MG63 (cell line): ENCODE measurements around the gene TLE1. TPM values are rescaled to one million over a fixed set of nuclear protein-coding genes. Genes with fewer than 3 reads are reported as not detected.
A peak's percentile ranks its signal among the peaks of the same experiment; 100 is the strongest.
"Not testable (repeated sequence)": the region's sequence is repeated elsewhere in the genome, so short reads cannot be mapped to it uniquely, and the experiment has no call there.

Experiments
- DNase-seq: peaks from one replicate; pipeline ENCODE4 v3.0.0-alpha.2; 2020
- H3K27me3 ChIP-seq: fragments of 250-450 bp; sonication (Bioruptor Pico); 2 replicates; pipeline ENCODE4 v1.5.1; 2020; ENCODE audit warnings: mild to moderate bottlenecking, moderate library complexity
- H3K36me3 ChIP-seq: fragments of 250-450 bp; sonication (Bioruptor Pico); 2 replicates; pipeline ENCODE4 v1.5.1; 2020; ENCODE audit warnings: mild to moderate bottlenecking, moderate library complexity
- H3K4me3 ChIP-seq: fragments of 250-450 bp; sonication (Bioruptor Pico); 2 replicates; pipeline ENCODE4 v1.5.1; 2020; ENCODE audit warnings: mild to moderate bottlenecking, moderate library complexity
- H3K9me3 ChIP-seq: fragments of 250-450 bp; sonication (Bioruptor Pico); 2 replicates; pipeline ENCODE4 v1.5.1; 2020; ENCODE audit warnings: mild to moderate bottlenecking, moderate library complexity
- total RNA-seq: library from RNA; depleted of rRNA; stranded (reverse); fragments of >200 nt; shearing (Covaris generic); gene quantifications from 2 replicates; pipeline ENCODE4 v1.2.3, GENCODE V29; 2014; ENCODE audit warnings: low replicate concordance

Gene TLE1
- total RNA-seq, 1 experiment from 2014 or later: 6.1 TPM

DNA sequence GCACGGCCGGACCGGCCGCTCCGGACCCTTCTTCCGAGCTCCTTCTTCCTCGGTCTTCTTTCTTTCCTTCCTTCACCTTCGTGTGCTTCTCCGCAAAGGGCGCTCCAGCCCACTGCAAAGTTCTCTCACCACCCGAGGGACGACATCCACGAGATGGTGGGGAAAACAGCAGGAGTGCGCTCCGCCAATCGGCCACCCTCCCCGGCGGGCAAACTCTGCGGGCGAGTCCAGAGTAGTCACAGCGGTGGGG is 329 bp downstream of the TLE1 start:
- not testable (repeated sequence) for H3K27me3 ChIP-seq, DNase-seq, H3K9me3 ChIP-seq, H3K36me3 ChIP-seq
- H3K4me3 ChIP-seq: peak overlapping the region; percentile 60

DNA sequence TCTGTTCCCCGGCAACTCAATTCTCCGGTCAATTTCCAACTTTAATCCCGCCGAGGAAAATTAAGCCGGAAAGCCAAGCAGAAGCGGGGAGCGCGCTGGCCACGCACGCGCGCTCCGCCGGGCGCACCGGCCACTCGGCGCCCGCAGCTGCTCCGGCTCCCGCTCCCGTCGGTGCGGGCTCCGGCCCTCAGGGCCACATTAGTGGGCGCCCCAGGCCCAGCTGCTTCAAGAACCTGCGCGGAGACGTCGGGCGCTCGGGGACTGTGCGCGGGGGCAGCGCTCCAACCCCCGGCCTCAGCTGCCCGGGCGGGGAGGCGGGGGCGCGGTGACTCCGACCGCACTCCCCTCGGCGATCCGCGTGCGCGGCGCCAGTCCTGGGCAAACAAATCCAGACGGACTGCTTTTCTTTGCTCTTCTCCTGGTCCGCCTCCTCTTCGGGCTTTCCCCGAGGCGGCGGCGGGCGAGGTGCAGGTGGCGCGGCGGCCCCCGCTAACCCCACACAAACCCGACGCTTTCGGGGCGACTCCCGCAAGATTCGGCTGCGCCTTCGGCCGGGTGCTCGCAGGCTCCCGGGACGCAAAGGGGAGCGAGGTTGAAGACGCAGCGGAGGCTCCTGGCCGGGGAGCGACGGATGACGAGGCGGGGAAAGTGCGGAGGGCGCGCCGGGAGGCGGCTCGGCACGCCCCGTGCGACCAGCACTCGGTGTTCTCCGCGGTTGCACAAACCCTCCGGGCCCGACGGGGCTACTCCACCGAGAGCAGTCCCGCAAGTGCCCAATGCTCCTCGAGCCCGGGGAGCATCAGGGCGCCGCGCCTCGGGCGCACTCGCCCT is 870 bp downstream of the TLE1 start:
- H3K4me3 ChIP-seq: peak overlapping the region; percentile 60
- not testable (repeated sequence) for H3K9me3 ChIP-seq, H3K27me3 ChIP-seq, H3K36me3 ChIP-seq
- peak; percentile 47 for DNase-seq

DNA sequence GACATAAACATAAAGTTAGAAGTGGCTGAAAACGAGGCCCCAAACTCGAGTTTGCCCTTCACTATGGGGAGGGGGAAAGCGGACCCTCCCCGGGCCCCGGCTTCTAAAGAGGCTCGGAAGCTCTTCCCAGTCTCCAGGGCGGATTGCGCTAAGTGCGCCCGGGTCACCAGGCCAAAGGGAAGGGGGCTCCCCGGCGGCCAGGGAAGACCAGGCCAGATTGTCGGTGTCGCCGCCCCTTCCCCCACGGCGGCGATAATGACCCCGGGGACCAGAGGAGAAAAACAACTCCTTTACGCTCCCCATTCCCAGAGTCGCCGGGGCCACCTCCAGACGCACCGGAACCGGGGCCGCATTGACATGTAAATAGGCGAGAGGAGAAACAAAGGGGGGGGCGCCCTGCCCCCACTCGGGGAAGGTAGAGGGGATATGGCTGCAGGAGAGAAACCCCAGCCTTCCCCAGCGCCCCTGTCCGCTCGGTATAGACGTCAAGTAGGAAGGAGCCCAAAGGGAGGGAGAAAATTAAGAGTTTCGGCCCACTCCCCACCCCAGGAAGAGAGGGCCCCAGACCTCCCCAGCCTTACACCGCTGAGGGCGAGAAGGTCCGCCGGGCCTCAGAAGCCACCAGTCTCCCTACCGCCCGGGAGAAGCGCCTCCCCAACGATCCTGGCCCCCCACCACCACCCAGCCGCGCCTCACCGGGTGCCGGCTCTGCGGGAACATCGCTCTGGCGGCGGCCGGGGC is 1.7 kb downstream of the TLE1 start:
- no peaks in the 10 kb centered on the region for H3K27me3 ChIP-seq
- H3K9me3 ChIP-seq: no peaks in the 10 kb centered on the region
- H3K36me3 ChIP-seq: no peaks in the 10 kb centered on the region; the same call in 1 of the 2 replicates
- peak overlapping the region; percentile 60 for H3K4me3 ChIP-seq
- peak; percentile 9 for DNase-seq

DNA sequence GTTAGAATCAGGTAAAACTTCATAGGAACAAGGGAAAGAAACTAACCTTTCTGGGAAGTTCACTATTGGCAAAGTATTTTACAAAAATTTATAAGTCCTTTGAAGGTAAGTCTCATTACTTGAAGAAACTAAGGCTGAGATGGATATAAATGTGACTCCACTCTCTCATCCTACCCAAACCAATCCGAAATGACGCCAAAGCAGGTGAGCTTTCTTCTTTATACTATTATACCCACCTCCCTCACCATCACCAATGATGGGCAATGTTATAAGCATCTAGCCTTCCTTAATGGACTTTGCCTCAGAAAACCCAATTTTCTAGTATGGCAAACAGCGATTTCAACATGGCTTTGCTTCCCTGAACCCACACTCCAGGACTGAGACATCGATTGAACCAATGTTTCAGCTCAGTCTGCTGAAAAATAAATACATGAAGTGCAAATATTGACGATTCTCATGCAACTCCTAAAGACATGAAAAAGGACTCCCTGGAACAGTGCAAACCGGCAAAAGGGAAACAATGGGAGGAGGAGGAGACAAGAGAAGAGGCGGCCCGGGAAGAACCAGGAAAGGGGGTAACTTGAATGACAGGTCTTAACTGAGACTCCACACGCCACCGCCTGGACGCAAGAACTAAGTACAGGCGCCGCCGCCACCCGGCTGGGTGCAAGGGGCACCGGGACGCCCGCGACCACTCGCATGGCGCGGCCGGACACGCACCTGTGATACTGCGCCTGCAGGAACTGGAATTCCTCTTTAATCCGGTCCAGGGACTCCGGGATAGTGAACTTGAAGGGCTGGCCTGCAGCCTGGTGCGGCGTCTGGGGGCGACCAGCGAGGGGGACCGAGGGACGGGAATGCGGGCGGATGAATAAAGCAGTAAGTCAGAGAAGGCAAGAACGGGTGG is 2.5 kb downstream of the TLE1 start:
- Histone ChIP-seq H3K36me3 (no peaks in the 10 kb centered on the region; the same call in 1 of the 2 replicates), H3K4me3 (peak overlapping the region; percentile 60), H3K27me3 (no peaks in the 10 kb centered on the region), H3K9me3 (no peaks in the 10 kb centered on the region)
- peak; percentile 70 for DNase-seq

DNA sequence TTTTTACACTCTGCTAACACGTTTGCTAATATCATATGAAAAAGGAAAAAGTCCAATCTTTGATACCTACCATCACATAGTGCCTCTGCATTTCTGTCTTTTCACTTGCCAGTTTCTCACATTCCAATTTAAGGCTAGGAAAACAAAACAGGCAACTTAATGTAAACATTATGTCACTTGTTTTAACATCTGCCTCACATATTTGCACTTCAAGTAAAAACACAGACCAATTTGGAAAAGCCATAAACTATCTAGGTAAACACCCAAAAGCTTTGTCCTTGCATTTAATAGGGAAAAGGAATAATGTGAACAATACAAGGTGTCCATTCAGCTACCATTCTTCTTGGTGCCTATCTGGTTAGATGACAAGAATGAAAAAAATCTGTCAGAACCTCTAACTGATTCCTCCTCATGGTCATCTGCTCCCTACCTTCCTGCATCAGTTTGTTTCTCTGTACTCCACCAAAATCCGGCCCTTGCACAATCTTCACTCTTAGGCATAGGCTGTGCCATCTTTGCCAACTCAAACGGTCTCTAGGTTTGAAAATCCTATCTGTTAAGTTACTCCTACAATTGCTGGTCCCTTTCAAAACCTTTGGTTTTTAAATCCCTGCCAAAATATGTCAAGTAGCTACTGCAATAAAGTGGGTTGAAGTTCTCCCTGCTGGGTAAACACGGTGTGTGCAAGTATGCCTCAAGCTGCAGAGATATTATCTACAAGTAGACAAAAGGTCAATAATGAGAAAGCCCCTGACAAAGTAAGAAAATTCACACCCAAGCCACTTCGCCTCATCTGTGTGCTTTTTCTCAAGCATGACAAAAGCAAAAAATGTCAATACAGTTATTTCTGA is 3.4 kb downstream of the TLE1 start:
- H3K4me3 ChIP-seq: no peak overlapping the region

DNA sequence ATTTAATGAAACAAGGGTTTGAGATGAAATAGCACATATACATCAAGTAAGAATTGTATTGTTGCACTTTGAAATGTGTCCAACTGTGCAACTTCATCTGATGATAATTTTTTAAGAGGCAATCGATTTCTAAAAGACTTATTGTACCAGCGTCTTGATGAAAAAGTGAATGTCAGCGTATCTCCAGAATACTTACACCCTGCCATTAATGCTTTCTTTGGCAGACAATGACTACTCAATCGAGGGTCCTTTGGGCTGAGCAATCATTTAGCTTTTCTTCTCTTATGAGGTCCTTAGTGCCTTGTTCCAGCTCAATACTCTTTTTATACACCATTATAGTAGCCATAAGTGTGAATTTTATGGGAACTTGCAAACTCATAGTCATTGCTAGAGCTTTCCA is 4.7 kb downstream of the TLE1 start:
- no peaks in the 10 kb centered on the region for H3K9me3 ChIP-seq
- DNase-seq: no peak
- H3K4me3 ChIP-seq: no peak overlapping the region
- H3K27me3 ChIP-seq: no peaks in the 10 kb centered on the region
- no peaks in the 10 kb centered on the region; the same call in 1 of the 2 replicates for H3K36me3 ChIP-seq

More for the DNA sequence above, 3.4 kb downstream of the TLE1 start:
- DNase-seq: no peak
- no peaks in the 10 kb centered on the region for H3K27me3 ChIP-seq
- H3K36me3 ChIP-seq: no peaks in the 10 kb centered on the region; the same call in 1 of the 2 replicates
- H3K9me3 ChIP-seq: no peaks in the 10 kb centered on the region

DNA sequence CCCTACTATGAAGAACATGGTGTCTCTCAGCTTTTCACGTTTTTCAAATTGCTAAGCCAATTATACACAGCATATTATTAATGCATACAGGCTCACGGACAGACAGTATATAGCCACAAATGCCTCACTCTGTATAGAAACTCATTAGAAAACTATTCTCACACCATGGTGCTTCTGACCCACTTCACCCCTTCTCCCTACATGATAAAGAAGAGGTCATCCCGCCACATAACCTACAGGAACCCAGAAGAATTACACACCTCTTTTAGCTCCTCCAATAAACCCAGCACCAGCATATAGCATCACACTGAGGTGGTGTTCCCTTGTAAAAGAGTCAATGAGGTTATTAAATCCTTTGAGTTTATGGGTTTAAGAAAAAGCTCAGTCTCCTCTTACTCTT is 5.6 kb downstream of the TLE1 start:
- no peak for DNase-seq
- no peaks in the 10 kb centered on the region for H3K27me3 ChIP-seq
- H3K36me3 ChIP-seq: no peaks in the 10 kb centered on the region; the same call in 1 of the 2 replicates
- no peaks in the 10 kb centered on the region for H3K9me3 ChIP-seq
- H3K4me3 ChIP-seq: no peak overlapping the region

DNA sequence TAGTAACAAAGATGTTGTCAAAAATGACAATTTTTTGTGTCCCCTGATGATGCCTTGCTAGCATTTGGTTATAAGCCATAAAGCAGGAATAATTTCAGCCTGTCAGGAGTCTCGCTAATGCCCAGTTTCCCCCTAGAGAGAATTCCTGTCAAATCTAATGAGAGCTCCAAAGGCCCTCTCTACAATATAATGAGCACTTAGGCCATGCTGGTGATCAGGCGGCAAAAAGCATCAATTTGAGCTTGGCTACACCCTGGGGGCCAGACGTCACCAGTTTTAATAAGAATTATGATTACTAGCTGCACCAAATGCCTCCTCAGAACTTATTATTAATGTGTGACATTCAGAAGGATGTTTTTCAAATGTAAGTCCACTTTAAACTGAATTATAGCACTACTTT is 6.1 kb downstream of the TLE1 start:
- no peaks in the 10 kb centered on the region for H3K27me3 ChIP-seq
- no peak overlapping the region for H3K4me3 ChIP-seq
- H3K9me3 ChIP-seq: no peaks in the 10 kb centered on the region
- no peak for DNase-seq
- H3K36me3 ChIP-seq: no peaks in the 10 kb centered on the region; the same call in 1 of the 2 replicates

DNA sequence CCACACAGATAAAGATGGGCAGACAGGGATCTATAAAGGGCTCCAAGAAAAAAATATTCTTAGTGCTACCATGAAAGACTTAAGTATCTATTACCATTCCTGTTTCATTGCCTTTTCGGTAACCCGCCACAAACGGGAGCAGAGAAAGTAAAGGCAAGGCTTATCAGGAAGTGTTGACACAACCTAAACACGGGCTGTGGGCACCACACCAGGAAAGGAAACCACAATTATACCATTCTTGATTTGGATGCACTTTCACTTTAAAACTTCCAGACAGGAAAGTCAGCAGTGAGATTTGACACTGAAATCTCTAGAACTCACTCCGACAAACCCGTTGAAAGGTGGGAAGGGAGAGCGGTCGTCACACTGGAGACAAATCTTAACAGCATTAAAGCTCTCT is 6.5 kb downstream of the TLE1 start:
- Histone ChIP-seq H3K9me3 (no peaks in the 10 kb centered on the region), H3K36me3 (no peaks in the 10 kb centered on the region; the same call in 1 of the 2 replicates), H3K4me3 (no peak overlapping the region), H3K27me3 (no peaks in the 10 kb centered on the region)
- no peak for DNase-seq

DNA sequence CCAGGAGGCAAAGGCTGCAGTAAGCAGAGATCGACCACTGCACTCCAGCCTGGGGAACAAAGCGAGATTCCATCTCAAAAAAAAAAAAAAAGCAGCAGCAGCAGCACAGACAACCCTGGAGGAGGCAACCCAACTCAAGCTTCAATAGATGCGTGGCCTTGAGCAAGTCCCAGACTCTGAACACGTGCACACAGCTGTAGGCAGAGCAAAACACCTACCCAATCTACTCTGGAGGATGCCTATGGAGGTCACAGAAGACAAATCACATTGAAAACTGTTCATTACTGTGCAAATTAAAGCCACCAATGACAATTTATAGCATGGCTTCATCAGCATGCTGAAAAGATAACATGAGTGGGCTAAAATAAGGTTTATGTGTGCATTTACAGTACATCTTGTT is 7.2 kb downstream of the TLE1 start:
- Histone ChIP-seq H3K9me3 (no peaks in the 10 kb centered on the region), H3K27me3 (no peaks in the 10 kb centered on the region), H3K4me3 (no peak overlapping the region), H3K36me3 (no peaks in the 10 kb centered on the region; the same call in 1 of the 2 replicates)
- DNase-seq: no peak

DNA sequence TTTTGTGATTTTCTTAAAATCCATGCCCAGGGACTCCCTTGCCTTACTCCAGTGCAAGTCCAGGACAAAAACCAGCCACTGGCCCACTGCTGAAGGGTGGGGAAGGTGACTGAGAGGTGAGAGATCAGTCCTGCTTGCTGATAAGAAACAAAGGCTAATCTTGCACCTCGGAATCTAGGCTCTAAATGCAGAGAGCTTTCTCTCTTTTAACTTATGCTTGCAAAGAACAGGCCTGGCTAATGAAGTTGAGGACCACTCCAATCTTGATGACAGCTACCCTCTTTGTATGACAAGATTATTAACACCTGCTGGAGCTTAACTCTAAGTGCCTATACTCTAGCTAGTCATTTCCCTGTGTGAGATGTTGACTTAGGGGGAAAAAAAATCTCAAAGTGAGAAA is 8.8 kb downstream of the TLE1 start:
- no peak for DNase-seq
- Histone ChIP-seq H3K36me3 (no peaks in the 10 kb centered on the region; the same call in 1 of the 2 replicates), H3K9me3 (no peaks in the 10 kb centered on the region), H3K27me3 (no peaks in the 10 kb centered on the region), H3K4me3 (no peak overlapping the region)

DNA sequence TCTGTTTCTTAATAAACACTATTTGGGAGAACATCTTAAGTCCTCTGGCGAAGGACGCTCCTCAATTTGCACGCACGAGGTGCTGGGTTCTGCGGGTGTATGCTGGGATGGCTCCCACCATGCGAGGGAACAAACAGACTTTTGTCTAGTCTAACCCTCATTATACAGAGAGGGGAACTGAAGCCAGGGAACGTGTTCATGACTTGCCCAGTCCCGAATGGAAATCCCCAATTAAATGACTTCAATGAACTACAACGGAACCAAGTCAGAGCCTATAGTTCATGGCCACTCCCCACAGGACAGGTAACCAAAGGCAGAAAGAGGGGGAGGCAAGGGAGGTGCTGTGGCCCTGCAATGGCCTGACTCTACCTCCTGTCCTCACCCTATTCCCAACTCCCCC is 9.3 kb downstream of the TLE1 start:
- DNase-seq: no peak
- Histone ChIP-seq H3K4me3 (no peak overlapping the region), H3K27me3 (no peaks in the 10 kb centered on the region), H3K9me3 (no peaks in the 10 kb centered on the region), H3K36me3 (no peaks in the 10 kb centered on the region; the same call in 1 of the 2 replicates)

DNA sequence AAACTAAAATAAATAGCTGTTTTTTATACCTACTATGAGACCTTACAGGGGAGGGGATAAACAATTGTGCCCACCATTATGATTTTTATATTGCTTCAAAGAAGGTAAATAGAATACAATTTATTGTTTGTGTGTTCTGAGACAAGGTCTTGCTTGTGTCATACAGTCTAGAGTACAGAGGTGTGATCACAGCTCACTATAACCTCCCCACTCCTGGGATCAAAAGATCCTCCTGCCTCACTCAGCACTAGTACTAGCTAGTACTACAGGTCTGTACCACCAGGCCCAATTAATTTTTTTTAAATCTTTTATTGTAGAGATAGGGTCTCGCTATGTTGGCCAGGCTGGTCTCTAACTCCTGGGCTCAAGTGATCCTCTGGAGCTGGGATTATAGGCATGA is 11.3 kb downstream of the TLE1 start:
- H3K36me3 ChIP-seq: no peaks in the 10 kb centered on the region
- H3K9me3 ChIP-seq: no peaks in the 10 kb centered on the region
- H3K4me3 ChIP-seq: no peak overlapping the region
- H3K27me3 ChIP-seq: no peaks in the 10 kb centered on the region
- no peak for DNase-seq

DNA sequence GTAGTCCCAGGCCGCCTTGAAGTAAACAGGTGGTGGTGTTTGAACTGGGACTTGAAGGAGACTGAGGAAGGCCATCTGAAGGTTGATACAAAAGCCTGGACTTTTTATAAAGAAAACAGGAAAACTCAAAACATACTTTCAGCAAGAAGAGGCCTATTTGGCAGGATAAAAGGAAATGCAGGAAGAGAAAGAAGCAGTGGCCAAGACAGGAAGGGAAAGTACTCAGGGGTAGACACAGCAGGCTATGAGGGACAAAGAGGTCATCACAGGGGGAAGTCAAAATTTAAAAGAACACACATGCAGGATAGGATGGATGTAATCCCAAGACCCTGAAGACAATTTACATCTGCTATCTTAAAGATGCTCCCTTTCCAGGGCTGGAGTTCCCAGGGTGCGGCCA is 13.0 kb downstream of the TLE1 start:
- Histone ChIP-seq H3K27me3 (no peaks in the 10 kb centered on the region), H3K36me3 (no peaks in the 10 kb centered on the region), H3K9me3 (no peaks in the 10 kb centered on the region), H3K4me3 (no peak overlapping the region)
- no peak for DNase-seq

DNA sequence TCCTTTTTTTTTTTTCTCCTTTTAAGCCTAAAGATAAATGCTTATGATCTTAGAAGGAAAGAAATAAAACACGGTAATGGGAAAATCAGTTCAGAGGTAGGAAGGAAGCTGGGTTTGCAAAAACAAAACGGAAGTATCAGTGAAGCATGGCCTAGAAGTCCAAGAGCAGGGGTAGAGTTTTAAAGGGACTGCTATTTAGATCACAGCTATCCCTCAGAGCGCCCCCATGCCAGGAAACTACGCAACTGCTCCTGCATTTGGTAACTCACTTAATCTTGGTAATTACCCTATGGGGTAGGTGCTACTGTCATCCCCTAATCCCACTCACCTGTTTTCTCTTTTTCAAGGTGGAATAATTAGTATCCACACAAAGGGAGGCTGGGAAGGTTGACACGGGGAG is 16.0 kb downstream of the TLE1 start:
- Histone ChIP-seq H3K9me3 (no peaks in the 10 kb centered on the region), H3K36me3 (no peaks in the 10 kb centered on the region), H3K4me3 (no peak overlapping the region), H3K27me3 (no peaks in the 10 kb centered on the region)
- no peak for DNase-seq

DNA sequence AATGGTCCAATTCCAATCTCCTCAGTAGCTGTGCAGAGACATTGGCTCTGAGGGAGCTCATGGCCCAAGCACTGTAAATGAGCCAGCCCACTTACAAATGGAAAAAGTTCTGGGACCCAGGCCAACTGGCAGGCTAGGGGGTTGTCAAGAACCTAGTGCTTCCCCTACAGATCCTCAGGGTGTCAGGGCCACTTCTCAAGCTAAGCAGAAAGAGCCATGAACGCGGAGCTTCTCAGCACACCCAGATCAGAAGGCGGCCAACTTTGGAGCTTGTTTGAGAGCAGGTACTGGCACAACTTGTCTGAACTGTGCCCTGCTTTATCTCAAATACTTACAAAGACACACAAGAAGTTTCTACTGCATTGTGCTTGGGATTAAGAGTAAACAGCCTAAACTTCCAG is 17.5 kb downstream of the TLE1 start:
- Histone ChIP-seq H3K9me3 (no peaks in the 10 kb centered on the region), H3K27me3 (no peaks in the 10 kb centered on the region), H3K36me3 (no peaks in the 10 kb centered on the region), H3K4me3 (no peak overlapping the region)
- DNase-seq: peak; percentile 71
